GM23248 (cell line): Measurements from ENCODE around the gene CSTB. TPM values are rescaled to one million over a fixed set of nuclear protein-coding genes. Genes with fewer than 3 reads are reported as not detected.

ENCODE experiments used
- DNase-seq: peaks from one replicate; pipeline ENCODE4 v3.0.0-alpha.2; 2015
- H2AFZ ChIP-seq: fragments of 200-600 bp; sonication (generic); 2 replicates; pipeline ENCODE4 v1.6.1; 2016; ENCODE audit warnings: antibody characterized with exemption
- H3F3A ChIP-seq: fragments of 200-600 bp; sonication (generic); 2 replicates; pipeline ENCODE4 v1.6.1; 2016; ENCODE audit warnings: mild to moderate bottlenecking, antibody characterized with exemption, mixed run types; ENCODE audit not compliant: insufficient read depth
- H3K27ac ChIP-seq: fragments of 200-600 bp; sonication (generic); 2 replicates; pipeline ENCODE4 v1.5.1; 2016; ENCODE audit warnings: mild to moderate bottlenecking
- H3K27me3 ChIP-seq: fragments of 200-600 bp; sonication (generic); replicated peaks from 2 replicates; pipeline ENCODE4 v1.6.1; 2016; ENCODE audit warnings: mild to moderate bottlenecking; ENCODE audit not compliant: insufficient read depth
- H3K36me3 ChIP-seq: fragments of 200-600 bp; sonication (generic); 2 replicates; pipeline ENCODE4 v1.6.1; 2016; ENCODE audit warnings: low read depth, mild to moderate bottlenecking
- H3K4me1 ChIP-seq: fragments of 200-600 bp; sonication (generic); 2 replicates; pipeline ENCODE4 v1.6.1; 2016; ENCODE audit warnings: mild to moderate bottlenecking; ENCODE audit not compliant: insufficient read depth
- H3K4me2 ChIP-seq: fragments of 200-600 bp; sonication (generic); one replicate; pipeline ENCODE4 v1.6.1; 2016; ENCODE audit warnings: mild to moderate bottlenecking; ENCODE audit not compliant: unreplicated experiment
- H3K4me3 ChIP-seq: fragments of 200-600 bp; sonication (generic); 2 replicates; pipeline ENCODE4 v1.5.1; 2016; ENCODE audit warnings: mild to moderate bottlenecking
- H3K79me2 ChIP-seq: fragments of 200-600 bp; sonication (generic); 2 replicates; pipeline ENCODE4 v1.6.1; 2016; ENCODE audit warnings: mild to moderate bottlenecking; ENCODE audit not compliant: insufficient read depth
- H3K9ac ChIP-seq: fragments of 200-600 bp; sonication (generic); 2 replicates; pipeline ENCODE4 v1.6.1; 2016; ENCODE audit warnings: mild to moderate bottlenecking
- H3K9me2 ChIP-seq: fragments of 200-600 bp; sonication (generic); 2 replicates; pipeline ENCODE4 v1.6.1; 2016; ENCODE audit warnings: mixed run types, mild to moderate bottlenecking, moderate library complexity; ENCODE audit not compliant: insufficient read depth
- H3K9me3 ChIP-seq: fragments of 200-600 bp; sonication (generic); one replicate; pipeline ENCODE4 v1.6.1; 2017; ENCODE audit warnings: low read depth
- H4K20me1 ChIP-seq: fragments of 200-600 bp; sonication (generic); 2 replicates; pipeline ENCODE4 v1.6.0; 2016; ENCODE audit not compliant: insufficient read depth
- EZH2 ChIP-seq: fragments of 200-600 bp; sonication (generic); IDR thresholded peaks from 2 replicates; pipeline ENCODE4 v1.6.1; 2018; ENCODE audit warnings: antibody characterized with exemption, mild to moderate bottlenecking; ENCODE audit not compliant: insufficient read depth, poor library complexity, severe bottlenecking
- EZH2phosphoT487 ChIP-seq: fragments of 200-600 bp; sonication (generic); IDR thresholded peaks from 2 replicates; pipeline ENCODE4 v1.6.1; 2018; ENCODE audit warnings: antibody characterized with exemption, moderate library complexity, mild to moderate bottlenecking, low read depth; ENCODE audit not compliant: insufficient read depth
- WGBS, 2 experiments: methylation state at CpG; one replicate each; pipeline ENCODE4 v1.1.6; 2015 to 2017; ENCODE audit warnings: low lambda C conversion rate in 2 of 2, low coverage in 1 of 2; ENCODE audit errors: missing lambda C conversion rate in 2 of 2; 5-methylcytosine and 5-hydroxymethylcytosine counted together
- in situ Hi-C: fragments of 300-500 bp; cut with MboI; formaldehyde crosslinking; loops from 2 replicates; pipeline ENCODE4 v1.15.0; 2020
- polyA plus RNA-seq: library from polyadenylated mRNA; unstranded; fragments of >200 nt; fragmentation: Nextera tagmentation; extraction: Ambion mirVana; gene quantifications from 2 replicates; pipeline ENCODE4 v1.2.1, GENCODE V29; 2016
- total RNA-seq: library from RNA; depleted of rRNA; stranded (reverse); fragments of >200 nt; shearing (Covaris generic); gene quantifications from 2 replicates; pipeline ENCODE4 v1.2.3, GENCODE V29; 2014

Gene CSTB
- total and polyA plus RNA-seq, 2 experiments from 2014 or later = 6.7 to 95.0 TPM

- TF ChIP-seq EZH2 = no peak
- TF ChIP-seq EZH2phosphoT487 = no peak
- Histone ChIP-seq H2AFZ (no peak overlapping the region), H3K9ac (no peak overlapping the region), H3K4me2 (no peak overlapping the region), H3K27ac (no peak overlapping the region), H3K4me3 (no peak overlapping the region), H3K4me1 (peaks cover 8% of the 10 kb centered on the region), H3K9me3 (no peaks in the 10 kb centered on the region), H3K9me2 (no peaks in the 10 kb centered on the region), H3K27me3 (no peaks in the 10 kb centered on the region), H3K36me3 (peaks cover 9% of the 10 kb centered on the region), H3K79me2 (peaks cover 24% of the 10 kb centered on the region), H3F3A (no peaks in the 10 kb centered on the region), H4K20me1 (no peaks in the 10 kb centered on the region)
- no peak for DNase-seq
- in situ Hi-C loops = no loop called here
- 67 to 72% methylated on average over 6 of the region's 6 CpGs for WGBS, 2 experiments
Measured at GRCh38 chr21:43772425-43772821, 3.7 kb downstream of the CSTB start.

GRCh38 chr21:43771698-43772424 is 4.2 kb downstream of the CSTB start:
- no peaks in the 10 kb centered on the region for H3F3A ChIP-seq
- no peaks in the 10 kb centered on the region for H3K27me3 ChIP-seq
- peaks cover 24% of the 10 kb centered on the region for H3K79me2 ChIP-seq
- H3K9me3 ChIP-seq = no peaks in the 10 kb centered on the region
- no peak for DNase-seq
- no peak for TF ChIP-seq EZH2
- no peak for TF ChIP-seq EZH2phosphoT487
- peaks cover 9% of the 10 kb centered on the region for H3K36me3 ChIP-seq
- 81 to 87% methylated on average over 13 of the region's 13 CpGs for WGBS, 2 experiments
- no peak overlapping the region for H3K9ac ChIP-seq
- no peak overlapping the region for H3K4me2 ChIP-seq
- no peaks in the 10 kb centered on the region for H4K20me1 ChIP-seq
- no peak overlapping the region for H3K27ac ChIP-seq
- no peak overlapping the region for H3K4me3 ChIP-seq
- H2AFZ ChIP-seq = no peak overlapping the region
- in situ Hi-C loops = no loop called here
- H3K9me2 ChIP-seq = no peaks in the 10 kb centered on the region
- H3K4me1 ChIP-seq = peaks cover 8% of the 10 kb centered on the region

- Histone ChIP-seq H3K36me3 (peaks cover 9% of the 10 kb centered on the region), H3K4me1 (peaks cover 8% of the 10 kb centered on the region), H3K9ac (no peak overlapping the region), H2AFZ (no peak overlapping the region), H3K4me3 (no peak overlapping the region), H3K9me3 (no peaks in the 10 kb centered on the region), H3K27ac (no peak overlapping the region), H3F3A (no peaks in the 10 kb centered on the region), H3K4me2 (no peak overlapping the region), H3K9me2 (no peaks in the 10 kb centered on the region), H3K79me2 (peaks cover 24% of the 10 kb centered on the region), H3K27me3 (no peaks in the 10 kb centered on the region), H4K20me1 (no peaks in the 10 kb centered on the region)
- no peak for TF ChIP-seq EZH2
- TF ChIP-seq EZH2phosphoT487 = no peak
- no peak for DNase-seq
- in situ Hi-C loops = no loop called here
- 80 to 84% methylated on average over 13 of the region's 13 CpGs for WGBS, 2 experiments
Measured at GRCh38 chr21:43771199-43771675, 4.9 kb downstream of the CSTB start.

GRCh38 chr21:43770066-43770655 is 5.9 kb downstream of the CSTB start:
- TF ChIP-seq EZH2 (no peak), EZH2phosphoT487 (no peak)
- H3K4me1 ChIP-seq = peaks cover 8% of the 10 kb centered on the region
- WGBS, 2 experiments = 93 to 94% methylated on average over 21 of the region's 21 CpGs

More at GRCh38 chr21:43770066-43770655, 5.9 kb downstream of the CSTB start:
- H3K9me3 ChIP-seq = no peaks in the 10 kb centered on the region
- H4K20me1 ChIP-seq = no peaks in the 10 kb centered on the region
- H3K9ac ChIP-seq = no peak overlapping the region
- H3K4me2 ChIP-seq = no peak overlapping the region
- H3K4me3 ChIP-seq = no peak overlapping the region
- no peaks in the 10 kb centered on the region for H3K9me2 ChIP-seq
- H2AFZ ChIP-seq = no peak overlapping the region
- no peak overlapping the region for H3K27ac ChIP-seq
- H3K36me3 ChIP-seq = peaks cover 9% of the 10 kb centered on the region
- in situ Hi-C loops = no loop called here
- H3K27me3 ChIP-seq = no peaks in the 10 kb centered on the region
- no peaks in the 10 kb centered on the region for H3F3A ChIP-seq
- peaks cover 19% of the 10 kb centered on the region for H3K79me2 ChIP-seq
- no peak for DNase-seq
